GM19324 (cell line): ENCODE results near the gene MEF2B.
"Not testable (repeated sequence)": the region's sequence is repeated elsewhere in the genome, so short reads cannot be mapped to it uniquely, and the experiment has no call there.

Experiments
- ATAC-seq: cut with Tn5 transposase; IDR thresholded peaks from one replicate; pipeline ENCODE4 v1.9.1; 2021; ENCODE audit warnings: mild to moderate bottlenecking, moderate library complexity; ENCODE audit not compliant: unreplicated experiment, low FRiP score

The MEF2B gene

DNA sequence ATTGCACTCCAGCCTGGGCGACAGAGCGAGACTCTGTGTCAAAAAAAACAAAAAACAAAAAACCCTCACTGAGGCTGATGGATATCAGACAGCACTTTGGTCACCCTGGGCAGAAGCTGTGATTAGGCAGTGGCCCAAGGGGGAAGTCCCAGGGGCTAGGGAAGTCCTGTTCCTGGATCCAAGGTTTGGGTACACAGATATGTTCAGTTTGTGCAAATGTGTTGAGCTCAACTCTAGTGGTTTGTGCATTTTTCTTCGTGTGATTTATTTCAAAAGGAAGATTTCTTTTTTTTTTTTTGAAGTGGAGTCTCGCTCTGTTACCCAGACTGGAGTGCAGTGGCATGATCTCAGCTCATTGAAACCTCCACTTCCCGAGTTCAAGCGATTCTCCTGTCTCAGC lies 12.3 kb downstream of the MEF2B start:
- ATAC-seq, result no peak

DNA sequence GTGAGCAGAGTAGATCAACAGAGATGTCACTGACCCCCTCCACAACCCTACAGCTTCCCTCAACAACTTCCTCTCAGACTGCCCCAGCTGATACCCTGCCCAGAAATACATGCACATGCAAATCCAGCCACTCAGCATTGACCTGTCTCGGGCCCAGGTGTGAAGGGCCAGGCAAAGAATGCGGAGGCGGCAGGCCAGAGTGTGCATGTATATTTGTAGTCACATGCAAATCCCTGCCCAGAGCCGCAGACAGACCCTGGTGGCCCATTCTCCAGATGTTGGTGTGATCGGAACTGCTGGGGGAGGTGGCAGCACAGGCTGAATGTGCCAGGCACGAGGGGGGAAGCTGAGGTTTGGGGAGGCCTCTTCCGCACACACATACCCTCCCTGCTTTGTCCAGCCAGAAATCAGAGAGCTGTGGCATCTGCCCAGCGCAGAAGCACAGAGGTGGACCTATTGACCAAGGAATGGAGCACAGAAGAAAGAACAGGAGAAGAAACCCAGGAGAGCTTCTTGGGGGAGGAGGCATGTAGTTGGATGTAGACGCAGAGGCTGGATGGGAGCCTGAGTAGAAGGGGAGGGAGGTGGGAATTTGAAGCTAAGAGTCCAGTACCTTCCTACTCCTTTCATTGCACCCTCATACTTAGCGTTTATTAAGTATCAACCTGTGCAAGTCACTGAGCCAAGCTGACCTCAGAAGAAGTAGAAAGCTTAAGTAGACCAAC lies 14.4 kb downstream of the MEF2B start:
- ATAC-seq, result peak; percentile 87

- ATAC-seq, result no peak
Measured at GRCh38 chr19:19154768-19155494, 15.1 kb downstream of the MEF2B start.

DNA sequence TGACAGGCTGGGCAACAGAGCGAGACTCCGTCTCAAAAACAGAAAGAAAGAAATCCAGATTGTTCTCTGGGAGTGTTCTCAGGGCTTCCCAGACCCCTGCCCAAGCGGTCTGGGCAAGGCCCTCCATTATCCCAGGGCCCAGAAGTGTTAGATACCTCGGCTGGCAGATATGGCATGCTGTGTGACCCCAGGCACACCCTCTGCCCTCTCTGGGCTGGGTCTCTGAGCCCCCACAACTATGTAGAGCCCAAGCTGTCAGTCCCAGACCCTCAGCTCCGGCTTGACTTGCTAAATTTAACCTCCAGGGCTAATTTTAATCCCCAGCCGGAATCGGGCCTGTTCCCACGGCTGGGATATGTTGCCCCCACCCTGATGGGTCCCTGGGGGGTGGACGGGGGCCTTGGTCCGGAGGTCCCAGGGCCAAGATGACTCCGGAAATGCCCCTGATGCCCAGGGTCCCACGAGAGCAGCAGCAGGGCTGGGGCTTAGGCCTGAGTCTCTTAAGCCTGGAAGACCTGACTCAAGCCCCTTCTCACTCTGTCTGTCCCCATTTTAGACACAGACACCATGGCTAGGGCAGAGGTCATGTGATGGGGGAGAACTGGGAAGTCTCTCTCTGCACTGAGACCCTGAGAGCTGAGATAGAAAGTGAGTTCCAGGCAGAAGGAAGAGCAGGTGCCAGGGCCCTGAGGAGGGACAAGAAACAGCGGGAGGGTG lies 17.2 kb downstream of the MEF2B start:
- ATAC-seq, result no peak

- no peak for ATAC-seq
Measured at GRCh38 chr19:19151418-19151817, 18.6 kb downstream of the MEF2B start.

- ATAC-seq, result no peak
Measured at GRCh38 chr19:19149435-19149834, 20.6 kb downstream of the MEF2B start.

GRCh38 chr19:19148504-19148903 lies 21.6 kb downstream of the MEF2B start:
- not testable (repeated sequence) for ATAC-seq

GRCh38 chr19:19147344-19147743 lies 22.7 kb downstream of the MEF2B start:
- no peak for ATAC-seq

GRCh38 chr19:19146865-19147264 lies 23.2 kb downstream of the MEF2B start:
- ATAC-seq, result no peak

- ATAC-seq, result no peak
Measured at GRCh38 chr19:19145684-19146608, 24.1 kb downstream of the MEF2B start.

DNA sequence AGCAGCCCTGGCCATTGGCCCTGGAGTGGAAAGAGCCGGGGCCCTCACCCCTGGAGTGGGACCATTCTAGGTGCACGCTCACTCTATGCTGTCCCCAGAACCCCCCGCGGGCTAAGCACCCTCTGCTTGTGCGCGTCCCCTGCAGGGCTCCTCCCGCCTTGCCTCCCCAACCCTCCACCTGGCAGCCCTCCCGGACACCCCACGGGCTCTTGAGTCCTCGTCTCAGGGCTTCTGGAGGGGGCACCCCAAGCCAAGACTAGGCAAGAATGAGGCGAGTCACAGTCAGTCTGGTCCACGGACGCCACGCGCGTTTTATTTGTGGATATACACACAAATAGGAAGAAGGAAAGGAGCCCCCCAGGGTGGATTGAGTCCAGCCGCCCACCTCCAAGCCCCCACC lies 24.8 kb downstream of the MEF2B start:
- no peak for ATAC-seq

GRCh38 chr19:19142347-19142746 lies 27.7 kb downstream of the MEF2B start:
- ATAC-seq, result no peak

DNA sequence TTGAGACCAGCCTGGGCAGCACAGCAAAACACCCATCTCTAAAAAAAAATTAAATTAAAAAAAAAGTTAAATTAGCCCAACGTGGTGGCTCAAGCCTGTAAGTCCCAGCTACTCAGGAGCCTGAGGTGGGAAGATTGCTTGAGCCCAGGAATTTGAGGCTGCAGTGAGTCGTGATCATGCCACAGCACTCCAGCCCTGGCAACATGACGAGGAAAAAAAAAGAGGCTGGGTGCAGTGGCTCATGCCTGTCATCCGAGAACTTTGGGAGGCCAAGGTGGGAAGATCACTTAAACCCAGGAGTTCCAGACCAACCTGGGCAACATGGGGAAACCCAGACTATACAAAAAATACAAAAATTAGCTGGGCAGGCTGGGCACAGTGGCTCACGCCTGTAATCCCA lies 29.6 kb downstream of the MEF2B start:
- no peak for ATAC-seq

DNA sequence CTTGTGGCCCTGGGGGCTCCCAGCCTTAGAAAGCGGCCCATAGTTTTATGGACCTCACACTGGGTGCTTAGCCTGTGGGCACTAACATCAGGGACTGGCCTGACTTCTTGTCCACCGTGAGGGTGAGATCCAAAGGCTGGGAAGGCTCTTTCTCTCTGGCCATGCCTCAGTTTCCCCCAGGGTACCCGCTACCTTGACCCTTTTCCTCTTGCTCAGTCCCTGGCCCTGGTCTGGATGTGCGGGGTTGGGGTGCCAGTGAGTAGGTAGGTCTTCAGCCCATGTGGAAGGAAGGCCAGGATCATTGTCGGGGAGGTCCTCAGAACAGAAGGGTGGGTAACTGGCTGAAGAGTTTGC lies 30.2 kb downstream of the MEF2B start:
- no peak for ATAC-seq

DNA sequence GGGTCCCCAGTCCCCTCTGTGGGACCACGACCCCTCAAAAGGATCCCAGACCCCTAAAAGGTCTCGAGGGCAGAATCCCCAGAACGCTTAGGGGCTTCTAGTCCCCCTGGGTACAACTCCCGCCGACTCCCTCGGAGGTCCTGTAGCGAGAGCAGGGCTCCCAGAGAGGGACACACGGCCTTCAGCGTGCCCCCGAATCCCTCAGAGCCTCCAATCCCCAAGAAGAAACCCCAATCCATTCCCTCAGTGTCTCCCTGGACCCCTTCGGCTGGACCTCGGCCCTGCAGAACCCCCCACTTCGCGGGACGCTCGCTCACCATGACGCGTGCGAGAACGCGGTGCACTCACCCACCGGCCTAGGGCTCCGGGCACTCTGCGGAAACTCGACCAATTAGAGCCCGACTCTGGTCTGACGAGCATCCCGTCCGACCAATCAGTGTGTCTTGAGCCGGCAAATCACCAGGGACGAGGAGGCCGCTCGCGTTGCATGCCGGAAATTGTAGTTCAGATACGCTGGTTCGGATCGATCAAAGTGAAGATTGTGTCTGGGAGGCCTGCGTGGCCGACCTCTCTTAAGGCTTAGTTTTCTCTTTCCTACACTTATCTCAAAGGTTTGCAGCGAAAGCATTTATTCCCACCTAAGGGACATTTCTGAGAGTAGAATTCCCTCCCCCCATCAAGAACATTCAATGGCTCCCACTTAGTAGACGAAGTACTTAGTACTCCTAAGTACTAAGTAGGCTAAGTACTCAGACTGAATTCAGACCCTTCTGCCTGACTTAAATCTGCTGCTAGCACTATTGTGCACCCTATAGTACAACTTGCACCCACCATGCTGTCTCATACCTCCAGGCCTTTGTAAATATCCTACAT lies 31.7 kb downstream of the MEF2B start, which contains the start of gene TMEM161A:
Gene TMEM161A, minus strand, starts transcription at position 370 of the 873 bp plus-strand sequence. Its CDS starts 50 bp downstream, at position 320.
- peak; percentile 97 for ATAC-seq

DNA sequence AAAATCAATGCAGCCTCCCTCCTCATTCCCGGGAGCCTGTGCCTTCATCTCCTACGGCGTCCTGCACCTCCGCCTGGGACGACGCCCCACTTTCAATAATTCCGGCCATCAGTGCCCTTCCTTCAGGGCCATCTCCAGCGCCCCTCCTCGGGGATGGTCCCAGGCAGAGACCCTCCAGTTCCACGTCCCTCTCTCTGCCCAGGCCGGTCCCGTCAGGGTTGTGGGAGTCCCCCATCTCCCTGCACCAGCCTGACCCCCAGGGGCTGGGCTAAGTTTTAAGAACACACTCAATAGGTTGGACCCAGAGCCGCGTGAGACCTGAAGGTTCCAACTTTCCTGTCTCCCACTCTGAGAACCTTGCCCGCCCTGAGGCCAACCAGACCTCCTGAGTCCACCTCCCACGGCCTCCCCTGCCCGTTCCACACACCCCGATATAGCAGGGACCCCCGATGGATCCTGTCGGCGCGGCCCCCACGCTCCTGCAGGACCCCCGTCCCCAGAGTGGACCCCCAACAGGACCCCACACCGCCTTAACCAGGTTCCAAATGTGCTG lies 32.4 kb downstream of the MEF2B start:
- no peak for ATAC-seq

DNA sequence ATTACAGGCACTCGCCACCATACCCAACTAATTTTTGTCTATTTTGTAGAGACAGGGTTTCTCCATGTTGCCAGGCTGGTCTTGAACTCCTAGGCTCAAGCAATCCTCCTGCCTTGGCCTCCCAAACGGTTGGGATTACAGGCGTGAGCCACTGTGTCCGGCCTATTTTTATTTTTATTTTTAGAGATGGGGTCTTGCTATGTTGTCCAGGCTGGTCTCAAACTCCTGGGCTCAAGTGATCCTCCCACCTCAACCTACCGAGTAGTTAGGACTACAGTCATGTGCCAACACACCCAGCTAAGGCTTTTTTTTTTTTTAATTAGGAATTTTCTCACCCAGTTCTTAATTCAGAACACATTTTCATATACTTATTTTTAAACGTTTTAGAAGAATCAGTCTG lies 34.4 kb downstream of the MEF2B start:
- ATAC-seq, result not testable (repeated sequence)

DNA sequence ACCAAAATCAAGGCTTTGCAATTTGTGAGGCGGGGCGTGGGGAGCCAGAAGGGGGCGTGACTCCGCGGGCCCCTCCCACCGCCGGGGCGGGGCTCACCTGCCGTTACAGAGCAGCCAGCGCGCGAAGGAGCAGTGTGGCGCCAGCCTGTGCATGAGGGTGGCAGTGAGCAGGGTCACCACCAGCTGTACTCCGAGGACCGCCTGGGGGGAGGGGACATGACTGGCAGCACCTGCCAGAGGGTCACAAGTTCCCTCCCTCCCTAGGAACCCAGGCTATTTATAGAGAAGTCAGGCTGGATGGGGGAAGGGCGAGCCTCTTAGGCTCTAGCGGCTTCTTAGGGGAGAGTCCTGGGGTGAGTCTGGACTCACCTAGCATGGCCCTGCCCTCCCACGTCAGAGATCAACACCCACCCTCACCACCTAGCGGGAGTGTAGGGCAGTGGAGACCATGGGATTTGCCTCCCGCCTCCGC lies 35.3 kb downstream of the MEF2B start:
- ATAC-seq, result no peak

DNA sequence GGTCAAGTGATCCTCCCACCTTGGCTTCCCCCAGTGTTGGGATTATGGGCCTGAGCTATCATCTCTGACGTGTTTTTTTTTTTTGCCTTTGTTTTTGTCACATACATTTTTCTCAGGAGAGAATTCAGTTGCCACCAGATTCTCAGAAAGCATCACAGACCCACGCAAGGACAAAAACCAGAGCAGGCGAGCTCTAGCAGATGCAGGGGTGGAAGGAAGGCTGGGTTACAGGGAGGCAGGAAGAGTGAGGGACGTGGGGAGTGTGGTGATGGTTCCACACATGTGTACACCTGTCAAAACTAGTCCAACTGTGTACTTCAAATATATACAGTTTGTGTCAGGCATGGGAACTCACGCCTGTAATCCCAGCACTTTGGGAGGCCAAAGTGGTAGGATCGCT lies 36.1 kb downstream of the MEF2B start:
- ATAC-seq, result no peak
